GM20431 (cell line): Measurements from ENCODE around the gene PTCD2.

ENCODE experiments used
- in situ Hi-C: fragments of 300-500 bp; cut with MseI, MboI; formaldehyde crosslinking; loops from one replicate; pipeline ENCODE4 v1.15.0; 2020; ENCODE audit warnings: low sequenced_read_pairs; ENCODE audit not compliant: unreplicated experiment

The PTCD2 gene

GRCh38 chr5:72374844-72375243 is 54.7 kb downstream of the PTCD2 start:
- in situ Hi-C loops, result loop anchor here (25.0 kb wide), 1 partner anchor 137 kb away; the partner anchor contains the start of gene ZNF366

GRCh38 chr5:72376381-72376780 is 56.2 kb downstream of the PTCD2 start:
- in situ Hi-C loops, result loop anchor here (25.0 kb wide), 1 partner anchor 136 kb away; the partner anchor contains the start of gene ZNF366

GRCh38 chr5:72377910-72378638 is 57.9 kb downstream of the PTCD2 start:
- in situ Hi-C loops, result loop anchor here (25.0 kb wide), 1 partner anchor 134 kb away; the partner anchor contains the start of gene ZNF366

- in situ Hi-C loops, result loop anchor here (25.0 kb wide), 1 partner anchor 134 kb away; the partner anchor contains the start of gene ZNF366
These were observed 58.6 kb downstream of the PTCD2 start for GRCh38 chr5:72378639-72379289.

- in situ Hi-C loops, result loop anchor here (25.0 kb wide), 1 partner anchor 132 kb away; the partner anchor contains the start of gene ZNF366
These were observed 59.8 kb downstream of the PTCD2 start for GRCh38 chr5:72379936-72380335.

GRCh38 chr5:72380492-72381274 is 60.5 kb downstream of the PTCD2 start:
- in situ Hi-C loops, result loop anchor here (25.0 kb wide), 1 partner anchor 132 kb away; the partner anchor contains the start of gene ZNF366

- in situ Hi-C loops, result loop anchor here (25.0 kb wide), 1 partner anchor 129 kb away; the partner anchor contains the start of gene ZNF366
These were observed 63.1 kb downstream of the PTCD2 start for GRCh38 chr5:72383280-72383679.

GRCh38 chr5:72383726-72384125 is 63.6 kb downstream of the PTCD2 start:
- in situ Hi-C loops, result loop anchor here (25.0 kb wide), 1 partner anchor 129 kb away; the partner anchor contains the start of gene ZNF366

GRCh38 chr5:72386639-72387038 is 66.5 kb downstream of the PTCD2 start:
- in situ Hi-C loops, result loop anchor here (25.0 kb wide), 1 partner anchor 126 kb away; the partner anchor contains the start of gene ZNF366

- in situ Hi-C loops, result loop anchor here (25.0 kb wide), 1 partner anchor 124 kb away; the partner anchor contains the start of gene ZNF366
These were observed 67.8 kb downstream of the PTCD2 start for GRCh38 chr5:72387985-72388384.

GRCh38 chr5:72388646-72389045 is 68.5 kb downstream of the PTCD2 start:
- in situ Hi-C loops, result loop anchor here (25.0 kb wide), 1 partner anchor 124 kb away; the partner anchor contains the start of gene ZNF366

GRCh38 chr5:72390836-72391235 is 70.7 kb downstream of the PTCD2 start:
- in situ Hi-C loops, result loop anchor here (25.0 kb wide), 1 partner anchor 121 kb away; the partner anchor contains the start of gene ZNF366

- in situ Hi-C loops, result loop anchor here (25.0 kb wide), 1 partner anchor 120 kb away; the partner anchor contains the start of gene ZNF366
These were observed 72.2 kb downstream of the PTCD2 start for GRCh38 chr5:72392326-72392733.

- in situ Hi-C loops, result loop anchor here (25.0 kb wide), 1 partner anchor 119 kb away; the partner anchor contains the start of gene ZNF366
These were observed 72.9 kb downstream of the PTCD2 start for GRCh38 chr5:72393052-72393451.

- in situ Hi-C loops, result loop anchor here (25.0 kb wide), 1 partner anchor 118 kb away; the partner anchor contains the start of gene ZNF366
These were observed 74.5 kb downstream of the PTCD2 start for GRCh38 chr5:72394688-72395087.

- in situ Hi-C loops, result loop anchor here (25.0 kb wide), 1 partner anchor 114 kb away; the partner anchor contains the start of gene ZNF366
These were observed 77.7 kb downstream of the PTCD2 start for GRCh38 chr5:72397836-72398235.

- in situ Hi-C loops, result no loop called here
These were observed 80.8 kb downstream of the PTCD2 start for GRCh38 chr5:72400950-72401349.

- in situ Hi-C loops, result no loop called here
These were observed 82.3 kb downstream of the PTCD2 start for GRCh38 chr5:72402381-72402890.

- in situ Hi-C loops, result no loop called here
These were observed 82.9 kb downstream of the PTCD2 start for GRCh38 chr5:72402959-72403628.
